A673 (cell line): Measurements from ENCODE around the gene TPO. TPM values are rescaled to one million over a fixed set of nuclear protein-coding genes. Genes with fewer than 3 reads are reported as not detected.

Source experiments
- BruUV-seq: library from RNA; stranded (reverse); fragments of 400-500 nt; replicated peaks from 2 replicates; lab custom pipeline; 2021; lab: Mats Ljungman, UMichigan
- CTCF ChIA-PET: fragments of 300-600 bp; sonication (Branson Sonifier 250); formaldehyde crosslinking; loops from one replicate; lab custom pipeline; 2022; ENCODE audit warnings: antibody characterized with exemption; lab: Charles Lee
- POLR2A ChIA-PET: fragments of 300-600 bp; sonication (Branson Sonifier 250); formaldehyde crosslinking; loops from one replicate; lab custom pipeline; 2022; ENCODE audit warnings: antibody characterized with exemption; ENCODE audit not compliant: low non-redundant PET; lab: Charles Lee
- DNase-seq: peaks from one replicate; pipeline ENCODE4 v3.0.0-alpha.2; 2015; ENCODE audit warnings: low spot score
- H3K27ac ChIP-seq: fragments of 200-600 bp; sonication (generic); 2 replicates; pipeline ENCODE4 v1.5.1; 2016; ENCODE audit warnings: mixed run types, low read depth, mild to moderate bottlenecking, mixed read lengths, antibody characterized with exemption, low read length; ENCODE audit not compliant: poor library complexity, severe bottlenecking
- H3K27me3 ChIP-seq: fragments of 200-600 bp; sonication (generic); replicated peaks from 2 replicates; pipeline ENCODE4 v1.6.1; 2017; ENCODE audit warnings: mixed run types, low read depth, mild to moderate bottlenecking, mixed read lengths, antibody characterized with exemption, low read length; ENCODE audit not compliant: insufficient read depth, poor library complexity
- H3K36me3 ChIP-seq: fragments of 200-600 bp; sonication (generic); 2 replicates; pipeline ENCODE4 v1.6.1; 2016; ENCODE audit warnings: mixed run types, mild to moderate bottlenecking, mixed read lengths, antibody characterized with exemption, low read length; ENCODE audit not compliant: insufficient read depth, poor library complexity, severe bottlenecking
- H3K4me1 ChIP-seq: fragments of 200-600 bp; sonication (generic); 2 replicates; pipeline ENCODE4 v1.6.1; 2017; ENCODE audit warnings: mixed run types, mild to moderate bottlenecking, mixed read lengths, antibody characterized with exemption, low read length; ENCODE audit not compliant: insufficient read depth, poor library complexity, severe bottlenecking
- H3K4me3 ChIP-seq: fragments of 200-600 bp; sonication (generic); 2 replicates; pipeline ENCODE4 v1.5.1; 2016; ENCODE audit warnings: low read depth, mixed run types, mild to moderate bottlenecking, mixed read lengths, low read length; ENCODE audit not compliant: poor library complexity, severe bottlenecking
- H3K9me3 ChIP-seq: fragments of 200-600 bp; sonication (generic); 2 replicates; pipeline ENCODE4 v1.6.1; 2016; ENCODE audit warnings: mixed run types, low read depth, mild to moderate bottlenecking, mixed read lengths, antibody characterized with exemption, low read length; ENCODE audit not compliant: poor library complexity, severe bottlenecking
- EZH2 ChIP-seq: fragments of 200-600 bp; sonication (generic); IDR thresholded peaks from 2 replicates; pipeline ENCODE4 v1.6.1; 2017; ENCODE audit warnings: borderline replicate concordance, low read depth, mild to moderate bottlenecking, mixed read lengths, antibody characterized with exemption, low read length; ENCODE audit not compliant: poor library complexity, severe bottlenecking
- intact Hi-C: fragments of 100-400 bp; cut with micrococcal nuclease; formaldehyde crosslinking; loops from one replicate; pipeline ENCODE4 v1.10.0; 2022; ENCODE audit not compliant: unreplicated experiment
- total RNA-seq: library from RNA; stranded (reverse); gene quantifications from 2 replicates; pipeline ENCODE4 v1.2.3, GENCODE V29; 2021
- TF ChIP-seq, protein P1 (sequence below): fragments of 300-800, 200-600 bp; sonication (generic); conservative IDR thresholded peaks from 2 replicates; pipeline ENCODE4 v1.5.1; 2017; ENCODE audit warnings: low read depth, mild to moderate bottlenecking, antibody characterized with exemption, low read length, moderate library complexity, mixed read lengths

The TPO gene
- total RNA-seq, 1 experiment from 2014 or later, result not detected

DNA sequence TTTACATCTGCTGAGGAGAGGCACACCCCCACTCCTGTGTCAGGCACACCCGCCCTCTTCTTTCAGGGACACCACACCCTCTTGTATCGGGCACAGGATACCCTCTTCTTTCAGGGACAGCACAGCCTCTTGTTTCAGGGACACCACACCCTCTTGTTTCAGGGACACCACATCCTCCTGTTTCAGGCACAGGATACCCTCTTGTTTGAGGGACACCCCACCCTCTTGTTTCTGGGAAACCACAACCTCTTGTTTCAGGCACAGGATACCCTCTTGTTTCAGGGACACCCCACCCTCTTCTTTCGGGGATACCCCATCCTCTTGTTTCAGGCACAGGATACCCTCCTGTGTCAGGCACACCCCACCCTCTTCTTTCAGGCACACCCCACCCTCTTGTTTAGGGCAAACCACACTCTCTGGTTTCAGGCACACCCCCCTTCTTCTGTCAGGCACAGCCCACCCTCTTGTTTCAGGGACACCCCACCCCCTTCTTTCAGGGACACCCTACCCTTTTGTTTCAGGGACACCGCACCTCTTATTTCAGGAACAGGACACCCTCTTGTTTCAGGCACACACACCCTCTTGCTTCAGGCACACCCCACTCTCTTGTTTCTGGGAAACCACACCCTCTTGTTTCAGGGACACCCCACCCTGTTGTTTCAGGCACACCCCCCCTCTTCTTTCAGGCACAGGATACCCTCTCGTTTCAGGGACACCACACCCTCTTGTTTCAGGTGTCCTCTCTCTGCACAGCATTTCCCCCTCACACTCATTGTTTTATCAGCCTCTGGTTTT is 96.2 kb downstream of the TPO start:
- ChIA-PET POLR2A (no interaction called here), CTCF (no interaction called here)
- BruUV-seq, result no TSS peak
- Histone ChIP-seq H3K9me3 (no peaks in the 10 kb centered on the region), H3K27ac (no peak overlapping the region), H3K36me3 (no peaks in the 10 kb centered on the region), H3K27me3 (no peaks in the 10 kb centered on the region), H3K4me3 (no peak overlapping the region), H3K4me1 (no peaks in the 10 kb centered on the region)
- DNase-seq, result no peak
- intact Hi-C loops, result no loop called here
- TF ChIP-seq EZH2, result no peak
- TF ChIP-seq, protein P1, sequence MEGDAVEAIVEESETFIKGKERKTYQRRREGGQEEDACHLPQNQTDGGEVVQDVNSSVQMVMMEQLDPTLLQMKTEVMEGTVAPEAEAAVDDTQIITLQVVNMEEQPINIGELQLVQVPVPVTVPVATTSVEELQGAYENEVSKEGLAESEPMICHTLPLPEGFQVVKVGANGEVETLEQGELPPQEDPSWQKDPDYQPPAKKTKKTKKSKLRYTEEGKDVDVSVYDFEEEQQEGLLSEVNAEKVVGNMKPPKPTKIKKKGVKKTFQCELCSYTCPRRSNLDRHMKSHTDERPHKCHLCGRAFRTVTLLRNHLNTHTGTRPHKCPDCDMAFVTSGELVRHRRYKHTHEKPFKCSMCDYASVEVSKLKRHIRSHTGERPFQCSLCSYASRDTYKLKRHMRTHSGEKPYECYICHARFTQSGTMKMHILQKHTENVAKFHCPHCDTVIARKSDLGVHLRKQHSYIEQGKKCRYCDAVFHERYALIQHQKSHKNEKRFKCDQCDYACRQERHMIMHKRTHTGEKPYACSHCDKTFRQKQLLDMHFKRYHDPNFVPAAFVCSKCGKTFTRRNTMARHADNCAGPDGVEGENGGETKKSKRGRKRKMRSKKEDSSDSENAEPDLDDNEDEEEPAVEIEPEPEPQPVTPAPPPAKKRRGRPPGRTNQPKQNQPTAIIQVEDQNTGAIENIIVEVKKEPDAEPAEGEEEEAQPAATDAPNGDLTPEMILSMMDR, result no peak

DNA sequence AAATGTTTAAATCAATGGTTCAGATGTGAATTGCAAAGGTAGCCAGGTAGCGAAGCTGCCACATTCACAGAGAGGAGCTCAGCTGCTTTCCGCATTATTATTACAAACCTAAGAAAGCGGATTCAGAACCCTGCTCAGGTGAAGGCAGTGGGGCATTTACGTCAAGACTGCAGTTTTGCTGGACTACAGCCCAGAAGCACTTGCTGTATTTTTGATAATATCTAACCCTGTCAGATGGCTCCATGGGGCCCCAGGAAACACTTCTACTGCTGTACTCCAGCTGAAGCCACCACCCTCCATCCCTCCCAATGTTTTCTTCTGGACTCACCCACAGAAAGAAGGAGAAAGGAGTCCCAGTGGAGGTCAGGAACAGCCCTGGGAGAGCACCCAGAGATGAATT is 96.9 kb downstream of the TPO start:
- no peak overlapping the region for H3K4me3 ChIP-seq
- no TSS peak for BruUV-seq
- intact Hi-C loops, result no loop called here
- H3K27ac ChIP-seq, result no peak overlapping the region
- H3K27me3 ChIP-seq, result no peaks in the 10 kb centered on the region
- no peaks in the 10 kb centered on the region for H3K36me3 ChIP-seq
- no peak for TF ChIP-seq EZH2
- TF ChIP-seq, protein P1, result no peak
- ChIA-PET POLR2A (no interaction called here), CTCF (no interaction called here)
- H3K4me1 ChIP-seq, result no peaks in the 10 kb centered on the region
- no peaks in the 10 kb centered on the region for H3K9me3 ChIP-seq
- no peak for DNase-seq

GRCh38 chr2:1511455-1511854 is 98.2 kb downstream of the TPO start:
- no peak for DNase-seq
- TF ChIP-seq EZH2, result no peak
- TF ChIP-seq, protein P1, result no peak

More at GRCh38 chr2:1511455-1511854, 98.2 kb downstream of the TPO start:
- intact Hi-C loops, result no loop called here
- BruUV-seq, result no TSS peak
- no peaks in the 10 kb centered on the region for H3K36me3 ChIP-seq
- H3K27me3 ChIP-seq, result no peaks in the 10 kb centered on the region
- POLR2A ChIA-PET, result no interaction called here
- no peak overlapping the region for H3K4me3 ChIP-seq
- no peak overlapping the region for H3K27ac ChIP-seq
- H3K4me1 ChIP-seq, result no peaks in the 10 kb centered on the region
- CTCF ChIA-PET, result no interaction called here
- H3K9me3 ChIP-seq, result no peaks in the 10 kb centered on the region
